Upper lobe of left lung (tissue), 6 donors: ENCODE results near the gene UBR4. TPM values are rescaled to one million over a fixed set of nuclear protein-coding genes. Genes with fewer than 3 reads are reported as not detected.
"Not testable (repeated sequence)": the region's sequence is repeated elsewhere in the genome, so short reads cannot be mapped to it uniquely, and the experiment has no call there.

Source experiments
- ATAC-seq, 2 donors: fragments of 200-7000 bp; cut with Tn5 transposase; one replicate each; pipeline ENCODE4 v1.9.1; 2022; ENCODE audit warnings: mild to moderate bottlenecking in 2 of 2, moderate library complexity in 2 of 2; ENCODE audit not compliant: low FRiP score in 2 of 2
- DNase-seq, 2 donors: peaks; one replicate each; pipeline ENCODE4 v3.0.0-alpha.2; 2019 to 2020
- H3K27ac ChIP-seq, 4 donors: fragments of 200-600 bp; sonication (generic); one replicate each; pipeline ENCODE4 v1.5.1; 2016 to 2019
- H3K27me3 ChIP-seq, 4 donors: fragments of 200-600 bp; sonication (generic); one replicate each; pipeline ENCODE4 v1.5.1; 2017 to 2019
- H3K36me3 ChIP-seq, 4 donors: fragments of 200-600 bp; sonication (generic); one replicate each; pipeline ENCODE4 v1.5.1; 2016 to 2019
- H3K4me1 ChIP-seq, 4 donors: fragments of 200-600 bp; sonication (generic); one replicate each; pipeline ENCODE4 v1.5.1; 2018 to 2019
- H3K4me3 ChIP-seq, 4 donors: fragments of 200-600 bp; sonication (generic); one replicate each; pipeline ENCODE4 v1.5.1; 2017 to 2019; ENCODE audit warnings: mild to moderate bottlenecking in 2 of 4, moderate library complexity in 1 of 4
- H3K9me3 ChIP-seq, 4 donors: fragments of 200-600 bp; sonication (generic); one replicate each; pipeline ENCODE4 v1.5.1; 2018 to 2019
- CTCF ChIP-seq, 6 experiments: fragments of 450-650 bp in 4 of 6; fragments of 200-600 bp in 2 of 6; sonication (generic) in 2 of 6; IDR thresholded peaks; one replicate each; pipeline ENCODE4 v1.5.1; 2016 to 2019; ENCODE audit warnings: antibody characterized with exemption in 6 of 6
- EP300 ChIP-seq, 4 donors: sonication (generic); formaldehyde crosslinking; IDR thresholded peaks; one replicate each; pipeline ENCODE4 v1.5.1; 2017; ENCODE audit warnings: antibody characterized with exemption in 4 of 4, control low read depth in 2 of 4
- POLR2A ChIP-seq, 4 donors: fragments of 450-650 bp; IDR thresholded peaks; one replicate each; pipeline ENCODE4 v1.5.1; 2016 to 2017; ENCODE audit warnings: antibody characterized with exemption in 4 of 4, mild to moderate bottlenecking in 2 of 4
- POLR2AphosphoS5 ChIP-seq, 2 donors: sonication (generic); formaldehyde crosslinking; IDR thresholded peaks; one replicate each; pipeline ENCODE4 v1.5.1; 2017; ENCODE audit warnings: antibody characterized with exemption in 2 of 2
- WGBS, 2 donors: methylation state at CpG; one replicate each; pipeline ENCODE4 v1.1.5; 2017 to 2018; 5-methylcytosine and 5-hydroxymethylcytosine counted together
- total RNA-seq, 6 donors: library from RNA; depleted of rRNA in 4 of 6; stranded (reverse); fragments of >200 nt in 4 of 6; gene quantifications; one replicate each; pipeline versions ENCODE4 v1.1.0 to v1.2.1, GENCODE V29; 2016 to 2021
- donor health status: DM: no; HTN: no; CAD: no; lungs with moderate emphysema.
- donor health status: DM: no; HTN: yes; CAD: no; lungs with severe emphysema.

UBR4 gene
- total RNA-seq, result 100 to 1,000 TPM; 101 to 317 (median 135) TPM

GRCh38 chr1:19209990-19210771 lies at the start of gene UBR4:
Gene UBR4, minus strand, starts transcription at chr1:19210266. Its CDS starts 18 bp downstream, at chr1:19210248.
- H3K4me3 ChIP-seq, result peak within 1 kb of the TSS; percentile 87 to 97 (median 92)
- WGBS, 2 donors, result 1% methylated on average over 32 to 76 of the region's 80 CpGs
- H3K27ac ChIP-seq, result peak within 1 kb of the TSS; percentile 93 to 99 (median 97)
- ATAC-seq (peak; percentile 98 to 99), DNase-seq (peak; percentile 95 to 99)
- no peaks in the 10 kb centered on the region for H3K27me3 ChIP-seq
- TF ChIP-seq POLR2AphosphoS5 (IDR thresholded peaks at IDR 0.05) (peak; percentile 98), POLR2A (IDR thresholded peaks at IDR 0.05) (peak in 3 of 4 donors; percentile 93 to 97 (median 97)), EP300 (IDR thresholded peaks at IDR 0.05) (peak in 1 of 4 donors; percentile 68), CTCF (IDR thresholded peaks at IDR 0.05) (peak in 3 of 6 experiments; percentile 21 to 41 (median 33))
- no peaks in the 10 kb centered on the region for H3K9me3 ChIP-seq
- peaks cover 30 to 66% (median 39%) of the 10 kb centered on the region in 4 donors for H3K4me1 ChIP-seq
- H3K36me3 ChIP-seq, result peaks cover 0 to 13% (median 2%) of the 10 kb centered on the region in 4 donors

- Histone ChIP-seq H3K9me3 (no peaks in the 10 kb centered on the region), H3K27ac (no peak overlapping the region), H3K27me3 (no peaks in the 10 kb centered on the region), H3K4me3 (no peak overlapping the region), H3K4me1 (peaks cover 4 to 9% (median 6%) of the 10 kb centered on the region in 4 donors), H3K36me3 (peaks cover 18 to 56% (median 46%) of the 10 kb centered on the region in 4 donors)
- no peak for ATAC-seq
- DNase-seq, result peak in 1 of 2 donors; percentile 61
- TF ChIP-seq POLR2A (IDR thresholded peaks at IDR 0.05) (no peak), EP300 (IDR thresholded peaks at IDR 0.05) (no peak), CTCF (IDR thresholded peaks at IDR 0.05) (no peak), POLR2AphosphoS5 (IDR thresholded peaks at IDR 0.05) (no peak)
- 95 to 98% methylated on average over 10 of the region's 10 CpGs for WGBS, 2 donors
These were observed 48.3 kb upstream of the UBR4 start for GRCh38 chr1:19258353-19258752.

GRCh38 chr1:19257178-19257914 lies 47.3 kb upstream of the UBR4 start:
- no peak overlapping the region for H3K4me3 ChIP-seq
- WGBS, 2 donors, result 66 to 70% methylated on average over 9 to 15 of the region's 15 CpGs
- no peak overlapping the region for H3K27ac ChIP-seq
- peaks cover 14 to 19% (median 16%) of the 10 kb centered on the region in 4 donors for H3K4me1 ChIP-seq
- no peak for TF ChIP-seq POLR2A (IDR thresholded peaks at IDR 0.05)
- no peak for TF ChIP-seq CTCF (IDR thresholded peaks at IDR 0.05)
- no peak for TF ChIP-seq POLR2AphosphoS5 (IDR thresholded peaks at IDR 0.05)
- TF ChIP-seq EP300 (IDR thresholded peaks at IDR 0.05), result no peak
- ATAC-seq, result peak in 1 of 2 donors; percentile 3
- no peaks in the 10 kb centered on the region for H3K9me3 ChIP-seq
- H3K27me3 ChIP-seq, result no peaks in the 10 kb centered on the region
- H3K36me3 ChIP-seq, result peaks cover 18 to 56% (median 46%) of the 10 kb centered on the region in 4 donors
- DNase-seq, result peak in 1 of 2 donors; percentile 60

- H3K4me1 ChIP-seq, result peaks cover 17 to 25% (median 19%) of the 10 kb centered on the region in 4 donors
- H3K4me3 ChIP-seq, H3K27ac ChIP-seq, ATAC-seq, H3K9me3 ChIP-seq, DNase-seq, H3K27me3 ChIP-seq: not testable (repeated sequence)
- peaks cover 18 to 56% (median 46%) of the 10 kb centered on the region in 4 donors for H3K36me3 ChIP-seq
- 95 to 97% methylated on average over 4 to 5 of the region's 5 CpGs for WGBS, 2 donors
These were observed 46.2 kb upstream of the UBR4 start for GRCh38 chr1:19256301-19256700.

- 80 to 94% methylated on average over 4 of the region's 4 CpGs for WGBS, 2 donors
- peaks cover 17 to 53% (median 43%) of the 10 kb centered on the region in 4 donors for H3K36me3 ChIP-seq
- ATAC-seq (no peak), DNase-seq (no peak)
- H3K9me3 ChIP-seq, result no peaks in the 10 kb centered on the region
- no peak overlapping the region for H3K4me3 ChIP-seq
- TF ChIP-seq POLR2A (IDR thresholded peaks at IDR 0.05), result no peak
- no peak for TF ChIP-seq EP300 (IDR thresholded peaks at IDR 0.05)
- no peak for TF ChIP-seq POLR2AphosphoS5 (IDR thresholded peaks at IDR 0.05)
- no peak for TF ChIP-seq CTCF (IDR thresholded peaks at IDR 0.05)
- no peaks in the 10 kb centered on the region for H3K27me3 ChIP-seq
- H3K4me1 ChIP-seq, result peaks cover 23 to 33% (median 26%) of the 10 kb centered on the region in 4 donors
- H3K27ac ChIP-seq, result no peak overlapping the region
These were observed 45.2 kb upstream of the UBR4 start for GRCh38 chr1:19255288-19255687.
